Thymus (tissue), 11 donors: ENCODE measurements around the gene TOR1A. TPM values are rescaled to one million over a fixed set of nuclear protein-coding genes. Genes with fewer than 3 reads are reported as not detected.
"Not testable (repeated sequence)": the region's sequence is repeated elsewhere in the genome, so short reads cannot be mapped to it uniquely, and the experiment has no call there.

Experiments
- DNase-seq, 9 donors: peaks; one replicate each; pipeline ENCODE4 v3.0.0-alpha.2; 2013; ENCODE audit warnings: low spot score in 9 of 9, low read depth in 6 of 9, missing footprints in 1 of 9
- H3K27ac ChIP-seq, 2 donors: one replicate each; pipeline ENCODE4 v1.5.1; 2013; ENCODE audit warnings: control low read depth in 1 of 2, low read depth in 1 of 2, low read length in 1 of 2, mild to moderate bottlenecking in 1 of 2, moderate library complexity in 1 of 2
- H3K27me3 ChIP-seq, 2 donors: one replicate each; pipeline ENCODE4 v1.5.1; 2013; ENCODE audit warnings: low read length in 1 of 2; ENCODE audit not compliant: control insufficient read depth in 2 of 2, insufficient read depth in 1 of 2
- H3K36me3 ChIP-seq, 2 donors: one replicate each; pipeline ENCODE4 v1.5.1; 2013; ENCODE audit warnings: low read length in 1 of 2, mild to moderate bottlenecking in 1 of 2, moderate library complexity in 1 of 2; ENCODE audit not compliant: control insufficient read depth in 2 of 2, insufficient read depth in 2 of 2
- H3K4me1 ChIP-seq, 2 donors: one replicate each; pipeline ENCODE4 v1.5.1; 2013; ENCODE audit warnings: low read length in 2 of 2; ENCODE audit not compliant: control insufficient read depth in 2 of 2, insufficient read depth in 2 of 2
- H3K4me3 ChIP-seq, 2 donors: one replicate each; pipeline ENCODE4 v1.5.1; 2013; ENCODE audit warnings: low read length in 2 of 2, control low read depth in 1 of 2, mild to moderate bottlenecking in 1 of 2
- H3K9me3 ChIP-seq, 2 donors: one replicate each; pipeline ENCODE4 v1.5.1; 2013; ENCODE audit warnings: low read length in 1 of 2, mild to moderate bottlenecking in 1 of 2; ENCODE audit not compliant: control insufficient read depth in 2 of 2, insufficient read depth in 1 of 2
- WGBS: extraction: QIAGEN DNeasy Blood & Tissue Kit; methylation state at CpG from one replicate; pipeline ENCODE4 v1.1.7; 2013; 5-methylcytosine and 5-hydroxymethylcytosine counted together
- polyA plus RNA-seq: library from polyadenylated mRNA; stranded (reverse); fragments of 200-250 nt; gene quantifications from one replicate; pipeline ENCODE4 v1.2.3, GENCODE V29; 2013
- total RNA-seq: library from RNA; stranded (reverse); fragments of 120-200 nt; gene quantifications from one replicate; pipeline ENCODE4 v1.2.4, GENCODE V29; 2013
- donor health status: healthy.

The TOR1A gene
- total and polyA plus RNA-seq, 2 donors: 28.6 to 30.0 TPM

DNA sequence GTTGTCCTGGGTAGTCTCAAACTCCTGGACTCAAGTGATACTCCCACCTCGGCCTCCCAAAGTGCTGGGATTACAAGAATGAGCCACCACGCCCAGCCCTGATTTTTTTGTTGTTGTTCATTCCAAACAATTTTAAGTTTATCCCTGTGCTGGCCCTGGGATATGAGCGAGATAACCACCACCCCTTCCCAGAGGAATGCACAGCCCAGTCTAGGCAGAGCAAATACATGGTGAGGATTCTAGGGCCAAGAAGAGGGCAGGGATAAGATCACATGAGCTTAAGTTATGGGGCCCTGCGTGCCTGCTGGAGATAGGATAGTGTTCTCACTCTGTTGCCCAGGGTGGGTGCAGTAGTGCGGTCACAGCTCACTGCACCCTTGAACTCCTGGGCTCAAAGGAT lies 42.0 kb downstream of the TOR1A start:
- no peak overlapping the region for H3K4me3 ChIP-seq

DNA sequence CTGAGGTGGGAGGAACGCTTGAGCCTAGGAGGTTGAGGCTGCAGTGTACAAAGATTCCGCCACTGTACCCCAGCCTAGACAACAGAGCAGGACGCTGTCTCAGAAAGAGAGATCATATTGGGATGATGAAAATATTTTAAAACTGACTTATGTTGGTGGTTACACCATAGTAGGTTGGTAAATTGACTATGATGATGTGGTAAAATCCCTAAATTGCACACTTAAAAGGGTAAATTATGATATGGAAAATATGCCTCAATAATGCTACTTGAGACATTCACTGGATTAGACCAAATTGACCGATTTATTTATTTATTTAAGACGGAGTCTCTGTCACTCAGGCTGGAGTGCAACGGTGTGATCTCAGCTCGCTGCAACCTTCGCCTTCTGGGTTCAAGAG lies 42.8 kb downstream of the TOR1A start:
- Histone ChIP-seq H3K9me3 (peaks cover 2 to 7% of the 10 kb centered on the region in 2 donors), H3K27ac (no peak overlapping the region), H3K4me3 (no peak overlapping the region), H3K36me3 (no peaks in the 10 kb centered on the region), H3K4me1 (peaks cover 0 to 15% of the 10 kb centered on the region in 2 donors), H3K27me3 (peaks cover 0 to 30% of the 10 kb centered on the region in 2 donors)
- DNase-seq: no peak
- 93% methylated on average over 8 of the region's 8 CpGs for WGBS

More for the DNA sequence above, 42.0 kb downstream of the TOR1A start:
- Histone ChIP-seq H3K36me3 (no peaks in the 10 kb centered on the region), H3K27ac (no peak overlapping the region), H3K9me3 (peaks cover 0 to 7% of the 10 kb centered on the region in 2 donors), H3K27me3 (peaks cover 0 to 26% of the 10 kb centered on the region in 2 donors), H3K4me1 (peaks cover 0 to 12% of the 10 kb centered on the region in 2 donors)
- WGBS: 96% methylated on average over 5 of the region's 5 CpGs
- no peak for DNase-seq

DNA sequence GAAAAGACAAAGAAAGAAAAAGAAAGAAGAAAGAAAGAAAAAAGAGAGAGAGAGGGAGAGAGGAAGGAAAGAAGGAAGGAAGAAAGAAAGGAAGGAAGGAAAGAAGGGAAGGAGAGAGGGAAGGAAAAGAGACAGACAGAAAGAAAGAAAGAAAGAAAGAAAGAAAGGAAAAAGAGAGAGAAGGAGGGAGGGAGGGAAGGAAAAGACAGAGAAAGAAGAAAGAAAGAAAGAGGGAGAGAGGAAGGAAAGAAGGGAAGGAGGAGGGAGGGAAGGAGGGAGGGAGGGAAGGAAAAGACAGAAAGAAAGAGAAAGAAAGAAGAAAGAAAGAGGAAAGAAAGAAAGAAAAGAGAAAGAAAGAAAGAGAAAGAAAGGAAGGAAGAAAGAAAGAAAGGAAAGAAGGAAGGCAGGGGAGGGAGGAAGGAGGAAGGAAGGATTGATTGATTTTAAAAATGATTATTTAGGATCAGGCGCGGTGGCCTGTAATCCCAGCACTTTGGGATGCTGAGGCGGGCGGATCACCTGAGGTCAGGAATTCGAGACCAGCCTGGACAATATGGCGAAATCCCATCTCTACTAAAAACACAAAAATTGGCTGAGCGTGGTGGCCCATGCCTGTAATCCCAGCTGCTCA lies 44.3 kb downstream of the TOR1A start:
- Histone ChIP-seq H3K9me3 (peaks cover 2 to 7% of the 10 kb centered on the region in 2 donors), H3K4me1 (peaks cover 0 to 15% of the 10 kb centered on the region in 2 donors), H3K36me3 (no peaks in the 10 kb centered on the region), H3K4me3 (no peak overlapping the region), H3K27me3 (peaks cover 0 to 34% of the 10 kb centered on the region in 2 donors), H3K27ac (no peak overlapping the region)
- 97% methylated on average over 7 of the region's 7 CpGs for WGBS
- DNase-seq: no peak

DNA sequence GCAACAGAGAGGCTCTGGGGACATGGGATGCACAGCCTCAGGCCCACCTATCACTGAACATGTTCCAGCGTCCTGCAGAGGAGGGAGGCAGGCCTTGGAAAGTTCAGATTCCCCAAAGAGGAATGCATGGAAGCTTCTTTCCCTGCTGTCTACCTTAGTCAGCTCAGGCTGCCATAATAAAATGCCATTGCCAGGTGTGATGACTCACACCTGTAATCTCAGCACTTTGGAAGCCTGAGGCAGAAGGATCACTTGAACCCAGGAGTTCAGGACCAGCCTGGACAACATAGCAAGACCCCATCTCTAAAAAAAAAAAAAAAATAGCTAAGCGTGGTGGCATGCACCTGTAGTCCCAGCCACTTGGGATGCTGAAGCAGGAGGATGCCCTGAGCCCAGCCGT lies 45.5 kb downstream of the TOR1A start:
- 90% methylated on average over 3 of the region's 3 CpGs for WGBS

DNA sequence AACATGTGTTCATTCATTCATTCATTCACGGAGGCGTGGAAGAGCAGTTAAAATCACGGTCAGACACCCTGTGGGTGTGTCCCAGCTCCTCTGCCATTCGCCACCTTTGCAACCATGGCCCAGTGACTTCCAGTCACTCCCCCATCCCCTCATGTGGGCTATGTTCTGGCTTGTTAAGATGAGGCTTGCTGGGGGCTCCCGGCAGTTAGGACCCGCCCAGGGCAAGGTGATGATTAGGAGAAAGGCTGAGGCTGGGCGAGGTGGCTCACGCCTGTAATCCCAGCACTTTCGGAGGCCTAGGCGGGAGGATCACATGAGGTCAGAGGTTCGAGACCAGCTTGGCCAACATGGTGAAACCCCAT lies 46.2 kb downstream of the TOR1A start:
- no peak for DNase-seq
- WGBS: 48% methylated on average over 11 of the region's 11 CpGs
- Histone ChIP-seq H3K27ac (no peak overlapping the region), H3K4me1 (peaks cover 0 to 13% of the 10 kb centered on the region in 2 donors), H3K27me3 (peaks cover 0 to 40% of the 10 kb centered on the region in 2 donors), H3K9me3 (peaks cover 2 to 7% of the 10 kb centered on the region in 2 donors), H3K36me3 (no peaks in the 10 kb centered on the region), H3K4me3 (no peak overlapping the region)

More for the DNA sequence above, 45.5 kb downstream of the TOR1A start:
- DNase-seq: no peak
- Histone ChIP-seq H3K27me3 (peaks cover 0 to 40% of the 10 kb centered on the region in 2 donors), H3K36me3 (no peaks in the 10 kb centered on the region), H3K4me3 (no peak overlapping the region), H3K4me1 (peaks cover 0 to 13% of the 10 kb centered on the region in 2 donors), H3K9me3 (peaks cover 2 to 7% of the 10 kb centered on the region in 2 donors), H3K27ac (no peak overlapping the region)

DNA sequence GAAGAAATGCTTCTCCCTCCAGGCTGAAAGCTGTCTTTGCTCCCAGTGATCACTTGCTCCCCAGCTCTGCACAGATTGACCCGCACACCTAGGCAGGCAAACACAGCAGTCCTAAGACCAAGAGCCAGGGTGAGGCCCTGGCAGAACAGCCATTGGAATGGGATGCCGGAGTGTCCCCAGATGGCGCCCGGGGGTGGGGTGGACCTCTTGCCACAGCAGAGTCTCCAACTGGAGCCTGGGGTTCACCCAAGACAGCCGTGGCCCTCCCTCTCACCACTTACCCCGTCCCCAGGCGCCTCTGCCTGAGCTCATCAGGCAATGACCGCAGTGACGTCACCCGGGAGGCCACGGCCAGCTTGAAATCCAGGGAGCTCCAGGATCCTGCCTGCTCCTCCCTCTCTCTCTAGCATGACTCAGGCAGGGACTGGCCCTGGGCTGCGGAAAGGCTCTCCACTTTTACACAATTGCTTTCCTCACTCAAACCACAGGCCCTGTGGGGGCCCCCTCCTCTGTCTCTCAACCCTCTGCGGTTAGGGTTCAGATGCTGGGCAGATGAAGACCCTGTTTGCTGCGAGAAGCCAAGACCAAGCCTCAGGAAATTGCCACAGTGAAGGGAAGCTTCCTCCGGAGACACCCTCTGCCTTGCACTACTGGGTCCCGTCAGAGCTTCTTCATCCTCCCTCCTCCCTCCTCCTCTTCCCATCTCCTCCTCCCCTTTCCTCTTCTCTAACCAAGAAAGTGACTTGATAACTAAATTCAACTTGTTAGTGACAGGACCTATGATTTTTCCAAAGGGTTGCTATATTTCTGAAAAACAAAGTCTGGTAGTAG lies 46.8 kb downstream of the TOR1A start:
- Histone ChIP-seq H3K36me3 (no peaks in the 10 kb centered on the region), H3K27me3 (peaks cover 0 to 40% of the 10 kb centered on the region in 2 donors), H3K27ac (peak overlapping the region in 1 of 2 donors; percentile 11), H3K4me1 (peaks cover 0 to 13% of the 10 kb centered on the region in 2 donors), H3K4me3 (no peak overlapping the region), H3K9me3 (peaks cover 2 to 7% of the 10 kb centered on the region in 2 donors)
- WGBS: 9% methylated on average over 16 of the region's 16 CpGs
- DNase-seq: peak in 2 of 9 donors; percentile 12 to 28

DNA sequence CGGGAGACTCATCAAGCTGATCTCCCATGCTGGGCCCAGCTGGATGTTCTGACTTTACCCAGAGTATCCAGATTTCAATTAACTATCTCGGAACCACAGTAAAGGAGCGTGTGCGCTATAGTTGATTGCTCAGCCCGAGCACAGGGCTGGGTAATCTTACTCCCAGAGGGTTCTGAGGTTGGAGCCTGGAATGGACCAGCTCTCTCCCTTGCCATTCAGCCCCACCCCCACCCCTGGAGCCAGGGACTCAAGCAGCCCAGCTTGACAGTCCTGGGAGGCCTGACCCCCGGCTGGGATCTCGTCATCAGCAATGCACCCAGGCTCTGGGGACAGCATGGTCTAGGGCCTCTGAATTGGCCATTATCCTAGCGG lies 47.4 kb downstream of the TOR1A start:
- H3K27ac ChIP-seq: no peak overlapping the region
- peaks cover 0 to 13% of the 10 kb centered on the region in 2 donors for H3K4me1 ChIP-seq
- no peak for DNase-seq
- H3K36me3 ChIP-seq: no peaks in the 10 kb centered on the region
- H3K9me3 ChIP-seq: peaks cover 2 to 7% of the 10 kb centered on the region in 2 donors
- no peak overlapping the region for H3K4me3 ChIP-seq
- H3K27me3 ChIP-seq: peaks cover 0 to 40% of the 10 kb centered on the region in 2 donors
- WGBS: 95% methylated on average over 8 of the region's 8 CpGs

DNA sequence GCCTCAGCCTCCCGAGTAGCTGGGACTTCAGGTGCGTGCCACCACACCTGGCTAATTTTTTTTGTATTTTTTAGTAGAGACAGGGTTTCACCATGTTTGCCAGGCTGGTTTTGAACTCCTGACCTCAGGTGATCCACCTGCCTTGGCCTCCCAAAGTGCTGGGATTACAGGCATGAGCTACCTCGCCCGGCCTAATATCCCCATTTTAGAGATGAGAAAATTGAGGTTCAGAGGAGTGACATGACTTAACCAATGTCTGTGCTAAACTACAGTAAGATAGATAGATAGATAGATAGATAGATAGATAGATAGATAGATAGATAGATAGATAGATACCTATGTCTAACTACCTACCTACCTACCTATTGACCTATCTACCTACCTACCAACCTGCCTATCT lies 47.8 kb downstream of the TOR1A start:
- WGBS: 97% methylated on average over 4 of the region's 4 CpGs

DNA sequence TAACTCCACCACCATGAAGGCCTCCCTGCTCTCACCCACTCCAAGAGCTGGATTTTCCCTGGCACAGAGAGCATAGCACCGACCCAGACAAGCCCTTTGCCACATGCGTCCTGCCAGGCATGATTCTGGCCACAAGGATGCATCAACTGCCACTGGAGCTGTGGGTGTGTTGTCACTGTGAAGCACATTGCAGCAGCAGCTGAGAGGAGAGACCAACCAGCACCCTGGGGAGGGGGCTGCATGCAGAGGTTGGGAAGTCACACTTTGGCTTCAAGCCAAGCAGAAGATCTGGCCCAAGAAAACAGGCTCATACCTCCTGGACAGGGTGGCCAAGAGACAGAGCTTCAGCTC lies 48.5 kb downstream of the TOR1A start:
- no peaks in the 10 kb centered on the region for H3K36me3 ChIP-seq
- peaks cover 0 to 13% of the 10 kb centered on the region in 2 donors for H3K4me1 ChIP-seq
- DNase-seq: no peak
- WGBS: 68% methylated on average over 2 of the region's 2 CpGs
- H3K4me3 ChIP-seq: no peak overlapping the region
- peaks cover 2 to 7% of the 10 kb centered on the region in 2 donors for H3K9me3 ChIP-seq
- no peak overlapping the region for H3K27ac ChIP-seq
- H3K27me3 ChIP-seq: peaks cover 0 to 40% of the 10 kb centered on the region in 2 donors

More for the DNA sequence above, 47.8 kb downstream of the TOR1A start:
- DNase-seq, H3K9me3 ChIP-seq, H3K36me3 ChIP-seq, H3K27ac ChIP-seq, H3K4me3 ChIP-seq: not testable (repeated sequence)
- Histone ChIP-seq H3K4me1 (peaks cover 0 to 13% of the 10 kb centered on the region in 2 donors), H3K27me3 (peaks cover 0 to 40% of the 10 kb centered on the region in 2 donors)
